ELR (cell line): ENCODE data around the gene PTCH1.

ENCODE experiments used
- DNase-seq: peaks from one replicate; pipeline ENCODE4 v3.0.0-alpha.2; 2015; ENCODE audit warnings: low read depth

PTCH1 gene

DNA sequence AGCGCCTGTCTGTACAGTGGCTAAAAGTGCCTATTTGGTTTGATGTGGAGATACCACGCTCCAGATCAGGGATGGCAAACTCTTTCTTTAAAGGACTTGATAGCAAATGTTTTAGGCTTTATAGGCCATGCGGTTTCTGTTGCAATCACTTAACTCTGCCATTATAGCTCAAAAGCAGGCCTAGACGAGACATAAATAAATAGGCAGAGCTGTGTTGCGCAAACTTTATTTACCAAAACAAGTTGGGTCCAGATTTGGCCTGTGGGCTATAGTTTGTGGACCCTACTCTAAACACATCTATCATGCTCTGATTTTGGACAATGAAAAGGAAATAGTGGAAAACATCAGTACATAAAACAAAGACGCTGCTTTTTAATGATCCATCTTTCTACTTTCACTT, 79.2 kb downstream of the PTCH1 start:
- no peak for DNase-seq

GRCh38 chr9:95436416-95436815, 80.4 kb downstream of the PTCH1 start:
- DNase-seq, result no peak

- no peak for DNase-seq
Observed at GRCh38 chr9:95435074-95435728, 81.6 kb downstream of the PTCH1 start.

GRCh38 chr9:95434116-95435073, 82.4 kb downstream of the PTCH1 start:
- no peak for DNase-seq

DNA sequence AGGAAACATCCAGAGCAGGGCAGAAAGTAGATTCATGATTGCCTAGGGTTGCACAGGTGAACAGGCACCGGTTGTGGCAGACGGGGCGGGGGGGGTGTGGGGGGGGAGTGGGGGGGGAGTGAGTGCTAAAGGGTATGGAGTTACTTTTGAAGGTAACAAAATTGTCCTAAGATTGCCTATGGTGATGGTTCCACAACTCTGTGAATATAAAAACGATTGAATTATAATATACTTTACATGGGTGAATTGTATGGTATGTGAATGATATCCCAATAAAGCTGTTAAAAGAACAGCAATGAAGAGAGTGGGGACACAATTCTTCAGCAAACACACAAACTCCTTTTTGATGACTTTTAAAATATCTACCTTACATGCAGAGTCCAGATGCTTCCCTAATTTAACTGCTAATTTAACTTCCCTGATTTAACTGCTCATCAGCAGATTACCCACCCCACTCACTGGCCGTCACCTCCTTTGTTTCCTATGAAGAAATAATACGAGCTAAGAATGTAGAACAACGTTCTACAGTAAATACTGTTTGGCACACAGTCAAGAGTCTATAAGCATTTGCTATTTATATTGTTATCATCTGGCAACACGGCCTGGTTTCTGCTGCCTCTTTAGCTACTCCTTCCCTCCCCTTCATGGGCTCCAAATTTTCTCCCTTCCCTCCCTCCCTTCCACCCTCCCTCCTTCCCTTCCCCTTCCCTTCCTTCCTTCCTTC, 83.5 kb downstream of the PTCH1 start:
- no peak for DNase-seq

GRCh38 chr9:95431286-95431685, 85.5 kb downstream of the PTCH1 start:
- DNase-seq, result no peak

- no peak for DNase-seq
Observed at GRCh38 chr9:95429948-95430620, 86.7 kb downstream of the PTCH1 start.

DNA sequence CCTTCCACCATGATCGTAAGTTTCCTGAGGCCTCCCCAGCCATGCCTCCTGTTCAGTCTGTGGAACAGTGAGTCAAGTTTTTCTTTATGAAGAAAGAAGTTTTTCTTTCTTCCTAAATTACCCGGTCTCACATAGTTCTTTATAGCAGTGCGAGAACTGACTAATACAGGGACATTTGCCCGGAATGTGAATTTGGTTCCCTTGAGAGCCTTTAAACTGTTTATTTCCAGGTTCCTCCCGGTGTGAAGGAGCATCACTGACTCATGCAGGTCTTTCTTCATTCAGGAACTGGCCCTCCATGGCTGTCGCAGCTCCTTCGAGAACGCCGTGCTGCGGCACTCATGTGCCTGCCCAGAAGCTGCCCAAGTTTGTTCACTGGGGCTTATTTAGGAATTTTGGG, 87.7 kb downstream of the PTCH1 start:
- DNase-seq, result no peak

GRCh38 chr9:95425910-95426551, 90.7 kb downstream of the PTCH1 start:
- peak; percentile 58 for DNase-seq

DNA sequence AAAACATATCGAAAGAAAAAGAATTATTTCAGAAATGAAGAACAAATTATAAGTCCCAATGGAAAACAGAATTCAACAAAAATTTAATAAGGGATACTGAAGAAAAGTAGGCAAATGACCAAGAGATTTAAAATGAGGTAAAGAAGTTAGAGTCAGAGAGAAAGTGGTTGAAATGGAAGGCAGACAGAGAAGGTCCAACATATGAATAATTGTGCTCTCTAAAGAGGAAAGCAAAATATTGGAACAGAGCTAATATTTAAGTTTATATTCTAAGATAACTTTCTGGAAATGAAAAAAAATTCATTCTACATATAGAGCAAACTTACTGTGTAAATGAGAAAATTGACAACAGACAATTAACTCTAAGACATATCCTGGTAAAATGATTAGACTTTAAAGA, 94.1 kb downstream of the PTCH1 start:
- no peak for DNase-seq

GRCh38 chr9:95420518-95420917, 96.3 kb downstream of the PTCH1 start:
- DNase-seq, result no peak

- DNase-seq, result no peak
Observed at GRCh38 chr9:95419444-95419843, 97.3 kb downstream of the PTCH1 start.

DNA sequence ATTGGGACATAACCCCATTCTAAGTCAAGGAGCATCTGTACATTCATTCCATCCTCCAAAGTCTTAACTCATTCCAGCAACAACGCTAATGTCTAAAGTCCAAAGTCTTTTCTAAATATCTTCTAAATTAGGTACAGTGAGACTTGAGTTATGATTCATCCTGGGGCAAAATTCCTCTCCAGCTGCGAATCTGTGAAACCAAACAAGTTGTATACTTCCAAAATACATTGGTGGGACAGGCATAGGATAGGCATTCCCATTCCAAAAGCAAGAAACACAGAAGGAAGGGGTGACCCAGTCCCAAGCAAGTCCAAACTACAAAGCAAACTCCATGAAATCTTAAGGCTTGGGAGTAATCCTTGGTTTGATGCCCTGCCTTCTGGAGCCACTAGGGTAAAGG, 101.6 kb downstream of the PTCH1 start:
- DNase-seq, result peak; percentile 19

GRCh38 chr9:95413793-95414192, 103.0 kb downstream of the PTCH1 start:
- DNase-seq, result no peak

GRCh38 chr9:95411054-95411892, 105.5 kb downstream of the PTCH1 start:
- DNase-seq, result no peak

DNA sequence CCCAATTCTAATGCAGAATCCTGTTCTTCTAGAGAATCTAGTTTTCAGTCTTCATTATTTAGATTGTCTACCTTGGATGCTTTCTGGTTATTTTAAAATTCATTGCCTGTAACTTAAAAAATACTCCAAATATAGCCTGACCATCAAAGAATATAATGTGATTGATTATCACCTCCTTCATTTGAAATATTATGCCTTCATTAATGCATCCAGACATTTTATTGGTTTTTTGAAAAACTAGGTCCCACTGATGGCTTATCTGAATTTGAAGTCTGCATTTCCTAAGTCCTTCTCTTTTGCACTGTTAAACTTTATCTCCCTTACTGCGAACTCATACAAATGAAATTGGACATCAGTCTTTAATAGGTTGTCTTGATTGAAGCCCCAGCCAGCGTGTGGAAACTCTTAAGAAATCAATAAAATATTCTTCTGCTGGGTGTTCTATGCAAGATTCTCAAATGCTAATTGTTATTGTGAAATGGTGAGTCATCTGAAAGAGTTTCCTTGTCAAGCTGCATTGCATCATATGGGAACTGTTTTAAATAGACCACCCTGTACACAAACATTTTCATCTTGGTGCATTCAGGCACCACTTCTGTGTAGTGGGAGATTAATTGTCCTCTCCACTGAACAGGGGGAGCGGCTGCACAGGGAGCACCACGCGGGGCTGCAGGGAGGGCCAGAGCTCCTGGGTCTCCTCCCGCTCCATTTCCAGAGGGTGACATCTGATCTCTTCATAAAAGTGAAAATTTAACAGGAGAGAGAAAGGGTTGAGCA, 106.9 kb downstream of the PTCH1 start:
- peak; percentile 72 for DNase-seq

DNA sequence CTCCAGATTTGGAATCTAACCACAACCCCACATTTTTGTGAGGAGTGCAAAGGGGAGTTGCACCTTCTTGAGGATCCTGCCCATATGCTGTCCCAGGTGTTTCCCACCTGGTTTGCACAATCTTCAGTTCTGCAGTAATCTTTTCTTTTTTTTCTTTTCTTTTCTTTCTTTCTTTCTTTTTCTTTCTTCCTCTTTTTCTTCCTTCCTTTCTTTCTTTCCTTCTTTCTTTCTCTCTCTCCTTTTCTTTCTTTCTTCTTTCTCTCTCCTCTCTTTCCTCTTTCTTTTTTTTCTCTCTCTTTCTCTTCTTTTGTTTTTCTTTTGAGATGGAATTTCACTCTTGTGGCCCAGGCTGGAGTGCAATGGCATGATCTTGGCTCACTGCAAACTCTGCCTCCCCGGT, 109.2 kb downstream of the PTCH1 start:
- no peak for DNase-seq

- DNase-seq, result no peak
Observed at GRCh38 chr9:95406121-95406520, 110.7 kb downstream of the PTCH1 start.

DNA sequence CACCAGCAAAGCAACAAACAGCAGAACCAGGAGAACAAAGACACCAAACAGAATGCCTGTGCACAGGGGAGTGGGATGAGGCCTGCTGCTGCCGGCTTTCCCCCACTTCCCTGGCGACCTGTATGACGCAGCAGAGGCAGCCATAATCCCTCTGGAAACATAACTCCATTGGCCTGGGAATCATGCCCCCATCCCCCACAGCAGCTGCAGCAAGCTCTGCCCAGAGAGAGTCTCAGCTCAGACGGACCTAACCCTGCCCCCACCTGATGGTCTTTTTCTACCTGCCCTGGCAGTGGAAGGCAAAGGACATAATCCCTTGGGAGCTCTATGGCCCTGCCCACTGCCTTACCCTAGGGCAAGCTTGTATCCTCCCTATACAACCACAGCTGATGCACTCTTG, 117.5 kb downstream of the PTCH1 start:
- DNase-seq, result no peak
